Hepatocyte (in vitro differentiated cells): Measurements from ENCODE around the gene RFT1.

Source experiments
- CTCF ChIP-seq: fragments of 200-600 bp; sonication (generic); IDR thresholded peaks from 2 replicates; pipeline ENCODE4 v1.5.1; 2016; ENCODE audit warnings: antibody characterized with exemption, mild to moderate bottlenecking; ENCODE audit not compliant: poor library complexity
- EZH2 ChIP-seq: fragments of 200-600 bp; sonication (generic); IDR thresholded peaks from 2 replicates; pipeline ENCODE4 v1.6.1; 2016; ENCODE audit warnings: antibody characterized with exemption, mild to moderate bottlenecking, borderline replicate concordance

GRCh38 chr3:53137221-53137620, 7.0 kb upstream of the RFT1 start:
- no peak for TF ChIP-seq EZH2
- TF ChIP-seq CTCF, result no peak
